Trophoblast cell (in vitro differentiated cells and primary cell): ENCODE results near the gene KCNQ1.
A peak's percentile ranks its signal among the peaks of the same experiment; 100 is the strongest.

ENCODE experiments used
- DNase-seq, 2 donors: peaks; one replicate each; pipeline ENCODE4 v3.0.0-alpha.2; 2016
- H2AFZ ChIP-seq: 2 replicates; pipeline ENCODE4 v1.6.1; 2013; ENCODE audit warnings: low read length, moderate library complexity, mild to moderate bottlenecking; ENCODE audit not compliant: insufficient read depth, poor library complexity
- H2AK5ac ChIP-seq: 2 replicates; pipeline ENCODE4 v1.6.1; 2013; ENCODE audit warnings: mild to moderate bottlenecking, low read length
- H2BK120ac ChIP-seq: 2 replicates; pipeline ENCODE4 v1.6.1; 2013; ENCODE audit warnings: low read length, mild to moderate bottlenecking, moderate library complexity; ENCODE audit not compliant: insufficient read depth, poor library complexity
- H2BK12ac ChIP-seq: 2 replicates; pipeline ENCODE4 v1.6.1; 2013; ENCODE audit warnings: mild to moderate bottlenecking, low read length, moderate library complexity
- H2BK5ac ChIP-seq: 2 replicates; pipeline ENCODE4 v1.6.1; 2013; ENCODE audit warnings: low read length, low read depth, moderate library complexity, mild to moderate bottlenecking; ENCODE audit not compliant: poor library complexity
- H3K14ac ChIP-seq: 2 replicates; pipeline ENCODE4 v1.6.1; 2013; ENCODE audit warnings: mild to moderate bottlenecking, low read length
- H3K18ac ChIP-seq: 2 replicates; pipeline ENCODE4 v1.6.1; 2013; ENCODE audit warnings: mild to moderate bottlenecking, low read length
- H3K23ac ChIP-seq: 2 replicates; pipeline ENCODE4 v1.6.1; 2013; ENCODE audit warnings: low read length
- H3K27ac ChIP-seq: 2 replicates; pipeline ENCODE4 v1.5.1; 2013; ENCODE audit warnings: low read depth, mild to moderate bottlenecking, inconsistent platforms, low read length, moderate library complexity
- H3K27me3 ChIP-seq: 2 replicates; pipeline ENCODE4 v1.6.1; 2013; ENCODE audit warnings: inconsistent platforms, mild to moderate bottlenecking, low read length, moderate library complexity; ENCODE audit not compliant: insufficient read depth
- H3K36me3 ChIP-seq, 2 experiments: 1 replicate in 1 of 2; 2 replicates in 1 of 2; pipeline ENCODE4 v1.6.1; 2013; ENCODE audit warnings: low read length in 2 of 2, mild to moderate bottlenecking in 2 of 2, moderate library complexity in 1 of 2; ENCODE audit not compliant: insufficient read depth in 2 of 2, control insufficient read depth in 1 of 2
- H3K4ac ChIP-seq: 2 replicates; pipeline ENCODE4 v1.6.1; 2013; ENCODE audit warnings: low read depth, mild to moderate bottlenecking, low read length, moderate library complexity
- H3K4me1 ChIP-seq, 2 experiments: 1 replicate in 1 of 2; 2 replicates in 1 of 2; pipeline ENCODE4 v1.6.1; 2013; ENCODE audit warnings: low read length in 2 of 2, mild to moderate bottlenecking in 2 of 2, moderate library complexity in 1 of 2; ENCODE audit not compliant: insufficient read depth in 2 of 2, control insufficient read depth in 1 of 2
- H3K4me2 ChIP-seq: 2 replicates; pipeline ENCODE4 v1.6.1; 2013; ENCODE audit warnings: inconsistent platforms, mild to moderate bottlenecking, low read length, moderate library complexity
- H3K4me3 ChIP-seq: 2 replicates; pipeline ENCODE4 v1.5.1; 2013; ENCODE audit warnings: mild to moderate bottlenecking, low read depth, low read length, inconsistent platforms
- H3K79me1 ChIP-seq: one replicate; pipeline ENCODE4 v1.6.1; 2013; ENCODE audit warnings: low read length
- H3K79me2 ChIP-seq: 2 replicates; pipeline ENCODE4 v1.6.1; 2013; ENCODE audit warnings: low read length, mild to moderate bottlenecking; ENCODE audit not compliant: control insufficient read depth, insufficient read depth, poor library complexity
- H3K9ac ChIP-seq: 2 replicates; pipeline ENCODE4 v1.6.1; 2013; ENCODE audit warnings: mild to moderate bottlenecking, low read length
- H3K9me3 ChIP-seq: 2 replicates; pipeline ENCODE4 v1.6.1; 2013; ENCODE audit warnings: low read depth, mild to moderate bottlenecking, control low read depth, inconsistent platforms, low read length; ENCODE audit not compliant: insufficient read depth
- H4K12ac ChIP-seq: 2 replicates; pipeline ENCODE4 v1.6.1; 2013; ENCODE audit warnings: low read depth, mild to moderate bottlenecking, low read length, moderate library complexity
- H4K8ac ChIP-seq: 2 replicates; pipeline ENCODE4 v1.6.1; 2013; ENCODE audit warnings: low read depth, mild to moderate bottlenecking, low read length, moderate library complexity
- H4K91ac ChIP-seq: one replicate; pipeline ENCODE4 v1.6.1; 2013; ENCODE audit warnings: low read depth, mild to moderate bottlenecking, low read length, moderate library complexity
- WGBS: extraction: QIAGEN DNeasy Blood & Tissue Kit; methylation state at CpG from one replicate; pipeline ENCODE4 v1.1.7; 2013; ENCODE audit warnings: missing lambda C conversion rate; ENCODE audit not compliant: insufficient read length, insufficient coverage; ENCODE audit errors: extremely low coverage; 5-methylcytosine and 5-hydroxymethylcytosine counted together

Gene KCNQ1

DNA sequence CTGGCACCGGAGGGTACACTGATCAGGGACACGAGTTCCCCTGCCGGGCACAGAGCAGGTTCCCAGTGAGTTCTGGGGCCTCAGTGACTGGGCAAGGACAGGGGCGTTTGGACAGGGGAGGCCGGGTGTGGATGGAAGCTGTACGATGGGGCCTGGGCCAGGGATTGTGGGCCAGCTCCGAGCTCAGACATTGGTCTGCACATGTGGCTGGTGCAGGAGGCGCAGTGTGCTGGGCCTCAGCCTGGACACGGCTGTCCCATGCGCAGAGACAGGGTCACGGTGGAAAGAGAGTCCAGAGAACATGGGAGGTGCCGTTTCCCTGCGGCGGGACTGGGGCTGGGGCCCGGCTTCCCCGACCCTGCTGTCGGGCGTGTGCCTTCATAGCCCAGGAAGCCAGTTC is 380.0 kb downstream of the KCNQ1 start:
- no peaks in the 10 kb centered on the region for H3K27me3 ChIP-seq
- H2BK12ac ChIP-seq, result peak overlapping the region; percentile 91
- peak overlapping the region; percentile 87 for H3K18ac ChIP-seq
- peaks cover 10% of the 10 kb centered on the region for H3K79me2 ChIP-seq
- no peak overlapping the region for H3K4me2 ChIP-seq
- H2AK5ac ChIP-seq, result peak overlapping the region; percentile 29
- peak overlapping the region; percentile 93 for H4K91ac ChIP-seq
- H3K9ac ChIP-seq, result no peak overlapping the region
- H3K4me1 ChIP-seq, result peaks cover 23 to 28% of the 10 kb centered on the region in 2 experiments
- no CpG with 5 or more reads among the region's 18 CpGs for WGBS
- H3K27ac ChIP-seq, result peak overlapping the region; percentile 99
- H4K12ac ChIP-seq, result peak overlapping the region; percentile 43
- DNase-seq, result no peak
- peaks cover 25% of the 10 kb centered on the region for H3K9me3 ChIP-seq
- peak overlapping the region; percentile 49 for H4K8ac ChIP-seq
- no peak overlapping the region for H3K23ac ChIP-seq
- peak overlapping the region; percentile 97 for H2BK120ac ChIP-seq
- no peaks in the 10 kb centered on the region for H3K36me3 ChIP-seq
- peaks cover 32% of the 10 kb centered on the region for H3K79me1 ChIP-seq
- peak overlapping the region; percentile 99 for H2BK5ac ChIP-seq
- H3K4me3 ChIP-seq, result no peak overlapping the region
- H3K14ac ChIP-seq, result peak overlapping the region; percentile 74
- peak overlapping the region; percentile 58 for H2AFZ ChIP-seq
- H3K4ac ChIP-seq, result peak overlapping the region; percentile 36

DNA sequence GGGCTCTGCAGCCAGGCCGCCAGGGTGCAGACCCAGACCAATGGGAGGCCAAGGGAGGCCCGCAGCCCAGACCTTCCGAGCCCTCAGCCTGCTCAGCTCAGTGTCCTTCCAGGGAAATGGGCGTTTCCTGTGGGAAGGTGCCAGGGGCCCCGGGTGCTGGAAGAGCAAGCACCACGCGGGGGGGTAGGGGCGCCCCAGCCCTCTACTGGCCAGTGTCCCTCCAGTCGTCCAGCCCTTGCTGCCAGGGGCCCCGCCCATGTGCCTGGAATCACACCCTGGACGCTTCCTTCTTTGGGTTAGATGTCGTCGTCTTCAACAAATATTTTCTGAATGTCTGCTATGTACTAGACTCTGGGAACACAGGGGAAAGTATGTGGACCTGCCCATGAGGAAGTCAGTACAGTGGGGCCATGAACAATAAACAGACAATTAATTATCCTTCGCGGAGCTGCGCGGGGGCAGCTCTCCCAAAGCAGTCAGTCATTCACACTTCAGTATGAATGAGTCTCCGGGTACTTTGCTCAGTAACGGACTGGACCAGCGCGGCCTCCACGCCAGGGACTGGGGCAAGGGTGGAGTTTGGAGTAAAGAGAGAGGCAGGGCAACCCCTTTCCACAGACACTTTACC is 380.6 kb downstream of the KCNQ1 start:
- Histone ChIP-seq H3K27ac (peak overlapping the region; percentile 99), H3K9me3 (peaks cover 28% of the 10 kb centered on the region), H2BK5ac (peak overlapping the region; percentile 99), H3K79me2 (peaks cover 10% of the 10 kb centered on the region), H3K4ac (peak overlapping the region; percentile 89), H4K91ac (peak overlapping the region; percentile 93), H3K14ac (peak overlapping the region; percentile 96), H2AK5ac (peak overlapping the region; percentile 89), H4K12ac (peak overlapping the region; percentile 84), H3K23ac (no peak overlapping the region), H3K18ac (peak overlapping the region; percentile 95), H2BK12ac (peak overlapping the region; percentile 98), H3K4me2 (peak overlapping the region; percentile 53), H3K9ac (no peak overlapping the region), H2AFZ (peak overlapping the region; percentile 84), H4K8ac (peak overlapping the region; percentile 96), H3K27me3 (no peaks in the 10 kb centered on the region), H3K4me3 (no peak overlapping the region), H3K4me1 (peaks cover 23 to 28% of the 10 kb centered on the region in 2 experiments), H2BK120ac (peak overlapping the region; percentile 97), H3K36me3 (no peaks in the 10 kb centered on the region), H3K79me1 (peaks cover 32% of the 10 kb centered on the region)
- WGBS, result no CpG with 5 or more reads among the region's 22 CpGs
- DNase-seq, result peak; percentile 79 to 80

DNA sequence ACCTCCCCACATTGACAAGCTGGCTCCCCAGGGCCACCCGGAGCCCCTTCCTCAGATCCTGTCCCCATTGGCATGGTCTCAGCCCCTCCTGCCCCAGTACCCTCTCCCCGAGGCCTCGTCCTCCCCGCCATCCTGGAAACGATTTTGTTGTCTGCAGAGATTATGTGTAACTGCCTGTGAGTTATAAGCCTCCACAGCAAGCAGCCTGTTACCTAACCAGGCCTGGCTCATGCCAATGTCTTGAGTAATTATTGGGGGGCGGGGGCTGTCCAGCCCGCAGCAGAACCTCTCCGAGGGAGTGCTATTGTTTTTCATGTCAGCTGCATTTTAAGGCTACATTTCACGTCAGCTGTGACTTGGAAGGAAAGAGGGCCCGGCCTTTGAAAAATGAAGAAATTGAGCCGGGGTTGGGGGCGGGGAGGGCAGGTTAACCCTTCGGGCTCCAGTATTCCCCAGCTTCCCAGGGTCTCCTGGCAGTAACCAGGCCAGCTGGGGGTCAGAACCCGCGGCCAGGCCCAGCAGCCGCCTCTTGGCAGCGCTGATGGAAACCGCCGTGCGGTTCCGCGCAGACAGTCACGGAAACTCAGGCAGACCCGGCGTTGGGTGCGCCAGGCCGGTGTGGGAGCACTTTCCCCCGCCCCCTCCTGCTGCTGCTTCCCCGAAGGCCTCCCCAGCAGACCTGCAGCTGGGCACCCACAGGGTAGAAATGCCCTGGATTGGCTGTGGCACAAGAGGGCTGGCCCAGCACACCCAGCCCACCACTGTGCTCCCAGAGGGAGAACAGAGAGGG is 381.3 kb downstream of the KCNQ1 start:
- Histone ChIP-seq H3K4me3 (no peak overlapping the region), H2BK5ac (peak overlapping the region; percentile 99), H3K4me1 (peaks cover 23 to 28% of the 10 kb centered on the region in 2 experiments), H2AK5ac (peak overlapping the region; percentile 98), H3K79me1 (peaks cover 33% of the 10 kb centered on the region), H3K27ac (peak overlapping the region; percentile 99), H3K27me3 (no peaks in the 10 kb centered on the region), H2BK12ac (peak overlapping the region; percentile 99), H3K79me2 (peaks cover 10% of the 10 kb centered on the region), H4K91ac (peak overlapping the region; percentile 100), H3K18ac (peak overlapping the region; percentile 95), H4K12ac (peak overlapping the region; percentile 84), H4K8ac (peak overlapping the region; percentile 96), H3K9me3 (peaks cover 25% of the 10 kb centered on the region), H2AFZ (peak overlapping the region; percentile 84), H3K4ac (peak overlapping the region; percentile 96), H3K14ac (peak overlapping the region; percentile 97), H2BK120ac (peak overlapping the region; percentile 99), H3K36me3 (no peaks in the 10 kb centered on the region), H3K9ac (no peak overlapping the region), H3K4me2 (peak overlapping the region; percentile 53), H3K23ac (no peak overlapping the region)
- peak; percentile 90 to 93 for DNase-seq
- no CpG with 5 or more reads among the region's 29 CpGs for WGBS

DNA sequence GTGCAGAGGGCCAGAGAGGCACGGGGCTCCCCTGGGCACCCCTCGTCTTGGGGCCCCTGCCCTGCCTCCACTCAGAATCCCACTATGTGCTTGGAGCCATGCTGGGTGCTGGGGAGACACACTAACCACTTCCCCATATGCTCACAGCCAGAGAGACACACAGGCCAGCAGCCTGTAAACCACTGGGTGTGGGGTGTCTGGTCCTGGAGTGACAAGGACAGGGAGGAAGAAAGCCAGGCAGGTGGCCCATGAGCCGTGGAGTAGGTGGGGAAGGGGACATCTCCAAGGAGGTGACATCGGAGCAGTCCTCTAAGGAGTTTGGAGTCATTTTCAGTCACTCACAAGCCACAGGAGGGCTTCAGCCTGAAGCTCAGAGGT is 381.9 kb downstream of the KCNQ1 start:
- Histone ChIP-seq H2AK5ac (peak overlapping the region; percentile 98), H4K12ac (peak overlapping the region; percentile 49), H3K79me2 (peaks cover 10% of the 10 kb centered on the region), H3K4me2 (peak overlapping the region; percentile 27), H3K23ac (no peak overlapping the region), H2BK12ac (peak overlapping the region; percentile 99), H3K18ac (peak overlapping the region; percentile 94), H3K4me3 (no peak overlapping the region), H3K4me1 (peaks cover 23 to 28% of the 10 kb centered on the region in 2 experiments), H3K9ac (no peak overlapping the region), H3K4ac (peak overlapping the region; percentile 96), H3K14ac (peak overlapping the region; percentile 97), H2BK120ac (peak overlapping the region; percentile 99), H2AFZ (peak overlapping the region; percentile 61), H3K9me3 (peaks cover 22% of the 10 kb centered on the region), H3K79me1 (peaks cover 34% of the 10 kb centered on the region), H2BK5ac (peak overlapping the region; percentile 98), H3K36me3 (no peaks in the 10 kb centered on the region), H3K27ac (peak overlapping the region; percentile 98), H4K8ac (peak overlapping the region; percentile 93), H4K91ac (peak overlapping the region; percentile 100), H3K27me3 (no peaks in the 10 kb centered on the region)
- no CpG with 5 or more reads among the region's 4 CpGs for WGBS
- no peak for DNase-seq
